Lung (tissue), 12 donors: ENCODE measurements around the gene SLC5A1. TPM values are rescaled to one million over a fixed set of nuclear protein-coding genes. Genes with fewer than 3 reads are reported as not detected.

Experiments used
- ATAC-seq: fragments of 200-7000 bp; cut with Tn5 transposase; one replicate; pipeline ENCODE4 v1.9.1; 2020; ENCODE audit warnings: moderate number of reproducible peaks; ENCODE audit not compliant: insufficient read depth, low FRiP score
- DNase-seq, 3 donors: peaks; one replicate each; pipeline ENCODE4 v3.0.0-alpha.2; 2013 to 2017
- H3K27ac ChIP-seq, 2 donors: one replicate each; pipeline ENCODE4 v1.5.1; 2013; ENCODE audit warnings: mild to moderate bottlenecking in 2 of 2, moderate library complexity in 2 of 2, control low read depth in 1 of 2, inconsistent platforms in 1 of 2, low read depth in 1 of 2, low read length in 1 of 2
- H3K27me3 ChIP-seq, 3 donors: one replicate each; pipeline ENCODE4 v1.5.1; 2013; ENCODE audit warnings: low read length in 2 of 3; ENCODE audit not compliant: control insufficient read depth in 3 of 3, insufficient read depth in 3 of 3
- H3K36me3 ChIP-seq, 4 donors: one replicate each; pipeline ENCODE4 v1.5.1; 2013; ENCODE audit warnings: low read length in 4 of 4, mild to moderate bottlenecking in 1 of 4, moderate library complexity in 1 of 4; ENCODE audit not compliant: control insufficient read depth in 4 of 4, insufficient read depth in 4 of 4
- H3K4me1 ChIP-seq, 5 donors: one replicate each; pipeline ENCODE4 v1.5.1; 2013; ENCODE audit warnings: low read length in 5 of 5, mild to moderate bottlenecking in 2 of 5, moderate library complexity in 1 of 5; ENCODE audit not compliant: control insufficient read depth in 5 of 5, insufficient read depth in 5 of 5
- H3K4me3 ChIP-seq: one replicate; pipeline ENCODE4 v1.5.1; 2013; ENCODE audit warnings: mild to moderate bottlenecking, control low read depth, moderate library complexity
- H3K9ac ChIP-seq, 2 donors: one replicate each; pipeline ENCODE4 v1.5.1; 2013; ENCODE audit warnings: low read length in 2 of 2, control low read depth in 1 of 2; ENCODE audit not compliant: insufficient read depth in 1 of 2
- H3K9me3 ChIP-seq, 4 donors: one replicate each; pipeline ENCODE4 v1.5.1; 2013; ENCODE audit warnings: low read length in 3 of 4, mild to moderate bottlenecking in 1 of 4, moderate library complexity in 1 of 4; ENCODE audit not compliant: control insufficient read depth in 4 of 4, insufficient read depth in 3 of 4
- WGBS, 2 donors: extraction: QIAGEN DNeasy Blood & Tissue Kit; methylation state at CpG; one replicate each; pipeline ENCODE4 v1.1.7; 2013; 5-methylcytosine and 5-hydroxymethylcytosine counted together
- polyA plus RNA-seq, 2 donors: library from polyadenylated mRNA; stranded (reverse); fragments of 200-250 nt; gene quantifications; one replicate each; pipeline ENCODE4 v1.2.1, GENCODE V29; 2013
- total RNA-seq, 2 donors: library from RNA; depleted of rRNA in 1 of 2; stranded (reverse); fragments of >200 nt in 1 of 2; gene quantifications; one replicate each; pipeline ENCODE4 v1.2.1, GENCODE V29; 2014 to 2021
- TF ChIP-seq, protein P1 (sequence below): IDR thresholded peaks from 2 replicates; pipeline ENCODE4 v1.5.1; 2012; ENCODE audit warnings: mild to moderate bottlenecking; ENCODE audit errors: control extremely low read depth, extremely low read depth
- donor health status: control.
- donor health status: control.
- donor health status: Bipolar disorder and iron deficiency.
- donor health status: healthy.
- donor health status: DM: yes; HTN: yes; CAD: no.

Gene SLC5A1
- total and polyA plus RNA-seq, 4 donors = 0.35 to 3.5 (median 1.1) TPM

DNA sequence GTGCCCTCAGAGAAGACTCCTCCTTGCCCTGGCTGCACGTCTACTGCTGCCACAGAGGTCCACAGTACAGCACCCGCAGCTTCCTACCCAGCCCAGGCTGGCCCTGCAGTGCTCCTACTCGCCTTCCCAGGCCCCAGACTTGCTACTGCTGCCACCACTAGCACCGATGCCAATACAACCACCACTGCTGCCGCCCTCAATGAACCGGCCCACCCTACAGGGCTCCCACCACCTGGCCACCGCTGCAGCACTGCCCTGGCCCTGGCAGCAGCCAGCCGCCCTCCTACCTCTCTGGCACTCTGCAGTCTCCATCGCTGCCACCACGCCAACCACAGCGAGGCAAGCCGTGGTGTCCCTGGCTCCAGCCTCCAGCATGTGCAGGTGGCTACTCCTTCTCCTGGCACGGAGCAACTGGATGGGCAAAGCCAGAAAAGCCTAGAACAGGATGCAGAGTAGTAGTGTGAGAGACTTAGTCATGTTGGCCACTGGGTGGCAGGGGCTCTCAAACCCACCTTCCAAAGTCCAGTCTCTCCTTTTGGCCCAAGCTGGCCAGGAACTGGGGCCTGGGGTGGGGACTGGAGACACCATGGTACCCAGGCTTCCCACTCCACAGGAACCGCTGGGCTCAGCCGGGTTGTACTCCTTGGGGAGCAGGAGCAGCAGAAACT, 76.6 kb downstream of the SLC5A1 start:
- no peak for DNase-seq
- WGBS, 2 donors = 86 to 88% methylated on average over 15 of the region's 15 CpGs
- no peak overlapping the region for H3K27ac ChIP-seq
- ATAC-seq = no peak
- TF ChIP-seq, protein P1, sequence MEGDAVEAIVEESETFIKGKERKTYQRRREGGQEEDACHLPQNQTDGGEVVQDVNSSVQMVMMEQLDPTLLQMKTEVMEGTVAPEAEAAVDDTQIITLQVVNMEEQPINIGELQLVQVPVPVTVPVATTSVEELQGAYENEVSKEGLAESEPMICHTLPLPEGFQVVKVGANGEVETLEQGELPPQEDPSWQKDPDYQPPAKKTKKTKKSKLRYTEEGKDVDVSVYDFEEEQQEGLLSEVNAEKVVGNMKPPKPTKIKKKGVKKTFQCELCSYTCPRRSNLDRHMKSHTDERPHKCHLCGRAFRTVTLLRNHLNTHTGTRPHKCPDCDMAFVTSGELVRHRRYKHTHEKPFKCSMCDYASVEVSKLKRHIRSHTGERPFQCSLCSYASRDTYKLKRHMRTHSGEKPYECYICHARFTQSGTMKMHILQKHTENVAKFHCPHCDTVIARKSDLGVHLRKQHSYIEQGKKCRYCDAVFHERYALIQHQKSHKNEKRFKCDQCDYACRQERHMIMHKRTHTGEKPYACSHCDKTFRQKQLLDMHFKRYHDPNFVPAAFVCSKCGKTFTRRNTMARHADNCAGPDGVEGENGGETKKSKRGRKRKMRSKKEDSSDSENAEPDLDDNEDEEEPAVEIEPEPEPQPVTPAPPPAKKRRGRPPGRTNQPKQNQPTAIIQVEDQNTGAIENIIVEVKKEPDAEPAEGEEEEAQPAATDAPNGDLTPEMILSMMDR = no peak
- no peak overlapping the region for H3K9ac ChIP-seq
- peaks cover 0 to 2% (median 0%) of the 10 kb centered on the region in 3 donors for H3K27me3 ChIP-seq
- H3K9me3 ChIP-seq = peaks cover 0 to 2% (median 0%) of the 10 kb centered on the region in 4 donors
- H3K4me1 ChIP-seq = no peaks in the 10 kb centered on the region
- H3K36me3 ChIP-seq = no peaks in the 10 kb centered on the region
- H3K4me3 ChIP-seq = no peak overlapping the region

DNA sequence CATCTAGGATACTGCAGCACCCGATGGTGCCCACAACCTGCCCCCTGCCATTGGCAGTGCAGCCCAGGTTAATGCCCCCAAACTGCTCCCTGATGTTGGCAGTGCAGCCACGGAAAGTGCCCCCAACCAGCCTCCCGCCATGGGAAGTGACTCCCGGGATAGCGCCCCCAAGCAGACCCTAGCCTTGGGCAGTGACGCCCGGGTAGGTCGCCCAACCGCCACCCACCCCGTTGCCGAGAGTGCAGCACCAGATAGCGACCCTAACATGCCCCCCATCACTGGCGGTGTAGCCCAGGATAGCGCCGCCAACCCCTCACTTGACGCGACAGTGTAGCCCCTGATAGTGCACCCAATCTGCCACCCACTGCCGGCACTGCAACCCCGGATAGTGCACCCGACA, 77.5 kb downstream of the SLC5A1 start:
- 94 to 97% methylated on average over 19 to 20 of the region's 20 CpGs for WGBS, 2 donors
- DNase-seq = no peak
- no peak for ATAC-seq

DNA sequence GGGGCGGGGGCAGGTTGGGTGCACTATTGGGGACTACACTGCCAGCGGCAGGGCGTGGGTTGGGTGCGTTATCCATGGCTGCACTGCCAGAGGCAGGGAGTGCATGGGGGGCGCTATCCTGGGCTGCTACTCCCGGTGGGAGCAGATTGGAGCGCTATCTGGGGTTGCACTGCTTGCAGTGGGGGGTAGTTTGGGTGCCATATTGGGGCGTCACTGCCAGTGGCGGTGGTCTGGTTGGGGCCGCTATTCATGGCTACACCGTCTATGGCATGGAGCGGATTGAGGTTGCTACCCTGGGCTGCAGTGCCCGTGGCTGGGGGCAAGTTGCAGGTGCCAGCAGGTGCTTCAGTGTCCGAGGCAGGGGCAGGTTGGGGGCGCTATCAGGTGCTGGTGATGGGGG, 79.8 kb downstream of the SLC5A1 start:
- H3K9ac ChIP-seq = no peak overlapping the region
- WGBS, 2 donors = 94 to 96% methylated on average over 14 to 15 of the region's 15 CpGs
- no peak overlapping the region for H3K4me3 ChIP-seq
- no peaks in the 10 kb centered on the region for H3K36me3 ChIP-seq
- no peaks in the 10 kb centered on the region for H3K27me3 ChIP-seq
- peaks cover 0 to 2% (median 0%) of the 10 kb centered on the region in 4 donors for H3K9me3 ChIP-seq
- TF ChIP-seq, protein P1 = no peak
- H3K27ac ChIP-seq = no peak overlapping the region
- ATAC-seq = no peak
- no peak for DNase-seq
- no peaks in the 10 kb centered on the region for H3K4me1 ChIP-seq

More for the DNA sequence above, 77.5 kb downstream of the SLC5A1 start:
- TF ChIP-seq, protein P1 = no peak
- no peaks in the 10 kb centered on the region for H3K4me1 ChIP-seq
- no peaks in the 10 kb centered on the region for H3K36me3 ChIP-seq
- H3K9me3 ChIP-seq = peaks cover 0 to 2% (median 0%) of the 10 kb centered on the region in 4 donors
- H3K9ac ChIP-seq = no peak overlapping the region
- H3K4me3 ChIP-seq = no peak overlapping the region
- H3K27me3 ChIP-seq = no peaks in the 10 kb centered on the region
- H3K27ac ChIP-seq = no peak overlapping the region
